Measurements from ENCODE around the gene PLBD2. TPM values are rescaled to one million over a fixed set of nuclear protein-coding genes. Genes with fewer than 3 reads are reported as not detected.

PLBD2 gene
- 2.9 and 4.1 TPM in 2 replicates for total RNA-seq (2014; rRNA removed; shearing (Covaris generic))

GRCh38 chr12:113358381-113359132, at the start of gene PLBD2:
PLBD2 (plus strand) TSS chr12:113358587; CDS start chr12:113358601, 14 bp downstream.
- H3K27me3 ChIP-seq: 0 out of 2 replicates have a peak, but pooled peaks cover 3% of the 10 kb centered on the region
- H3K9me3 ChIP-seq (replicated peaks): no peaks in the 10 kb centered on the region
- H3K4me1 ChIP-seq: no peaks in the 10 kb centered on the region
- no peak within 1 kb of the TSS for H3K27ac ChIP-seq
- peak; percentile 93 to 94 for DNase-seq
- peak within 1 kb of the TSS; percentile 72 for H3K4me3 ChIP-seq
- no peaks in the 10 kb centered on the region for H3K36me3 ChIP-seq

- Histone ChIP-seq H3K4me1 (0 out of 2 replicates have a peak, but pooled peaks cover 2% of the 10 kb centered on the region), H3K27me3 (no peaks in the 10 kb centered on the region), H3K27ac (no peak overlapping the region), H3K36me3 (no peaks in the 10 kb centered on the region), H3K4me3 (no peak overlapping the region), H3K9me3 (replicated peaks) (no peaks in the 10 kb centered on the region)
- DNase-seq: peak in 1 of 2 experiments; percentile 40
Observed at GRCh38 chr12:113310489-113310888, 47.9 kb upstream of the PLBD2 start.

- peaks cover 9% of the 10 kb centered on the region for H3K36me3 ChIP-seq
- DNase-seq: no peak
- no peak overlapping the region for H3K27ac ChIP-seq
- no peaks in the 10 kb centered on the region for H3K9me3 ChIP-seq (replicated peaks)
- no peaks in the 10 kb centered on the region for H3K4me1 ChIP-seq
- H3K27me3 ChIP-seq: no peaks in the 10 kb centered on the region
- no peak overlapping the region for H3K4me3 ChIP-seq
Observed at GRCh38 chr12:113314121-113314529, 44.3 kb upstream of the PLBD2 start.

GRCh38 chr12:113315358-113315757, 43.0 kb upstream of the PLBD2 start:
- Histone ChIP-seq H3K4me1 (no peaks in the 10 kb centered on the region), H3K36me3 (peaks cover 9% of the 10 kb centered on the region), H3K9me3 (replicated peaks) (no peaks in the 10 kb centered on the region), H3K4me3 (no peak overlapping the region), H3K27me3 (no peaks in the 10 kb centered on the region), H3K27ac (no peak overlapping the region)
- DNase-seq: no peak

- DNase-seq: no peak
- no peaks in the 10 kb centered on the region for H3K4me1 ChIP-seq
- H3K27ac ChIP-seq: no peak overlapping the region
- no peaks in the 10 kb centered on the region for H3K27me3 ChIP-seq
- H3K4me3 ChIP-seq: no peak overlapping the region
- H3K36me3 ChIP-seq: peaks cover 9% of the 10 kb centered on the region
- no peaks in the 10 kb centered on the region for H3K9me3 ChIP-seq (replicated peaks)
Observed at GRCh38 chr12:113316155-113316554, 42.2 kb upstream of the PLBD2 start.

- no peak for DNase-seq
- no peaks in the 10 kb centered on the region for H3K27me3 ChIP-seq
Observed at GRCh38 chr12:113317122-113317521, 41.3 kb upstream of the PLBD2 start.

GRCh38 chr12:113318046-113318656, 40.2 kb upstream of the PLBD2 start:
- Histone ChIP-seq H3K4me3 (no peak overlapping the region), H3K27me3 (no peaks in the 10 kb centered on the region), H3K27ac (no peak overlapping the region)

More at GRCh38 chr12:113317122-113317521, 41.3 kb upstream of the PLBD2 start:
- H3K36me3 ChIP-seq: peaks cover 9% of the 10 kb centered on the region
- no peak overlapping the region for H3K27ac ChIP-seq
- H3K4me3 ChIP-seq: no peak overlapping the region
- no peaks in the 10 kb centered on the region for H3K4me1 ChIP-seq
- H3K9me3 ChIP-seq (replicated peaks): no peaks in the 10 kb centered on the region

GRCh38 chr12:113318900-113319628, 39.3 kb upstream of the PLBD2 start:
- H3K9me3 ChIP-seq (replicated peaks): no peaks in the 10 kb centered on the region
- no peak overlapping the region for H3K27ac ChIP-seq
- H3K4me1 ChIP-seq: no peaks in the 10 kb centered on the region
- peaks cover 9% of the 10 kb centered on the region for H3K36me3 ChIP-seq
- H3K27me3 ChIP-seq: no peaks in the 10 kb centered on the region
- no peak overlapping the region for H3K4me3 ChIP-seq
- no peak for DNase-seq

More at GRCh38 chr12:113318046-113318656, 40.2 kb upstream of the PLBD2 start:
- DNase-seq: no peak
- Histone ChIP-seq H3K36me3 (peaks cover 9% of the 10 kb centered on the region), H3K9me3 (replicated peaks) (no peaks in the 10 kb centered on the region), H3K4me1 (no peaks in the 10 kb centered on the region)

- Histone ChIP-seq H3K4me1 (no peaks in the 10 kb centered on the region), H3K4me3 (no peak overlapping the region), H3K27me3 (no peaks in the 10 kb centered on the region), H3K9me3 (replicated peaks) (no peaks in the 10 kb centered on the region), H3K36me3 (peaks cover 9% of the 10 kb centered on the region), H3K27ac (no peak overlapping the region)
- DNase-seq: no peak
Observed at GRCh38 chr12:113320401-113320800, 38.0 kb upstream of the PLBD2 start.

GRCh38 chr12:113322343-113322742, 36.0 kb upstream of the PLBD2 start:
- Histone ChIP-seq H3K27me3 (no peaks in the 10 kb centered on the region), H3K4me1 (no peaks in the 10 kb centered on the region), H3K4me3 (no peak overlapping the region), H3K27ac (no peak overlapping the region), H3K9me3 (replicated peaks) (no peaks in the 10 kb centered on the region), H3K36me3 (peaks cover 9% of the 10 kb centered on the region)
- DNase-seq: no peak

- Histone ChIP-seq H3K9me3 (replicated peaks) (no peaks in the 10 kb centered on the region), H3K36me3 (no peaks in the 10 kb centered on the region), H3K4me3 (no peak overlapping the region), H3K27ac (no peak overlapping the region), H3K4me1 (no peaks in the 10 kb centered on the region), H3K27me3 (no peaks in the 10 kb centered on the region)
- DNase-seq: no peak
Observed at GRCh38 chr12:113325916-113326315, 32.5 kb upstream of the PLBD2 start.

- DNase-seq: no peak
- no peaks in the 10 kb centered on the region for H3K4me1 ChIP-seq
- no peaks in the 10 kb centered on the region for H3K9me3 ChIP-seq (replicated peaks)
- H3K4me3 ChIP-seq: no peak overlapping the region
- no peak overlapping the region for H3K27ac ChIP-seq
- H3K36me3 ChIP-seq: no peaks in the 10 kb centered on the region
- H3K27me3 ChIP-seq: no peaks in the 10 kb centered on the region
Observed at GRCh38 chr12:113326775-113327395, 31.5 kb upstream of the PLBD2 start.

GRCh38 chr12:113328368-113328889, 30.0 kb upstream of the PLBD2 start:
- H3K27ac ChIP-seq: no peak overlapping the region
- no peaks in the 10 kb centered on the region for H3K9me3 ChIP-seq (replicated peaks)
- no peaks in the 10 kb centered on the region for H3K36me3 ChIP-seq
- peak; percentile 25 to 51 for DNase-seq
- 0 out of 2 replicates have a peak, but pooled peaks cover 2% of the 10 kb centered on the region for H3K4me1 ChIP-seq
- no peaks in the 10 kb centered on the region for H3K27me3 ChIP-seq
- no peak overlapping the region for H3K4me3 ChIP-seq

- Histone ChIP-seq H3K4me1 (0 out of 2 replicates have a peak, but pooled peaks cover 2% of the 10 kb centered on the region), H3K36me3 (no peaks in the 10 kb centered on the region), H3K27ac (no peak overlapping the region), H3K27me3 (no peaks in the 10 kb centered on the region), H3K4me3 (no peak overlapping the region), H3K9me3 (replicated peaks) (no peaks in the 10 kb centered on the region)
- DNase-seq: no peak
Observed at GRCh38 chr12:113329022-113329790, 29.2 kb upstream of the PLBD2 start.

All from SJCRH30 (cell line).